ENCODE measurements around the gene CDC45. TPM values are rescaled to one million over a fixed set of nuclear protein-coding genes. Genes with fewer than 3 reads are reported as not detected.
"Not testable (repeated sequence)": the region's sequence is repeated elsewhere in the genome, so short reads cannot be mapped to it uniquely, and the experiment has no call there.

The CDC45 gene
- total and polyA plus RNA-seq, 2 donors = 5.1 to 31.7 TPM

GRCh38 chr22:19434829-19435580 lies 44.7 kb upstream of the CDC45 start:
- no peak for DNase-seq (ENCODE audit: low read depth in 6 of 9, low spot score in 9 of 9)
- Histone ChIP-seq H3K4me3 (ENCODE audit: low read length in 2 of 2) (no peak overlapping the region), H3K27me3 (ENCODE audit: control insufficient read depth in 2 of 2, insufficient read depth in 1 of 2, low read length in 1 of 2) (no peaks in the 10 kb centered on the region), H3K36me3 (ENCODE audit: control insufficient read depth in 2 of 2, insufficient read depth in 2 of 2, low read length in 1 of 2) (peaks cover 20% of the 10 kb centered on the region in 2 donors), H3K27ac (ENCODE audit: low read depth in 1 of 2, low read length in 1 of 2) (no peak overlapping the region), H3K4me1 (ENCODE audit: control insufficient read depth in 2 of 2, insufficient read depth in 2 of 2, low read length in 2 of 2) (peaks cover 5 to 15% of the 10 kb centered on the region in 2 donors), H3K9me3 (ENCODE audit: control insufficient read depth in 2 of 2, insufficient read depth in 1 of 2, low read length in 1 of 2) (no peaks in the 10 kb centered on the region)
- WGBS = 91% methylated on average over 2 of the region's 2 CpGs

- WGBS = 98% methylated on average over 9 of the region's 9 CpGs
- not testable (repeated sequence) for H3K27me3 ChIP-seq (ENCODE audit: control insufficient read depth in 2 of 2, insufficient read depth in 1 of 2, low read length in 1 of 2); H3K4me1 ChIP-seq (ENCODE audit: control insufficient read depth in 2 of 2, insufficient read depth in 2 of 2, low read length in 2 of 2); H3K4me3 ChIP-seq (ENCODE audit: low read length in 2 of 2); DNase-seq (ENCODE audit: low read depth in 6 of 9, low spot score in 9 of 9); H3K27ac ChIP-seq (ENCODE audit: low read depth in 1 of 2, low read length in 1 of 2); H3K9me3 ChIP-seq (ENCODE audit: control insufficient read depth in 2 of 2, insufficient read depth in 1 of 2, low read length in 1 of 2)
- H3K36me3 ChIP-seq (ENCODE audit: control insufficient read depth in 2 of 2, insufficient read depth in 2 of 2, low read length in 1 of 2) = peaks cover 20 to 30% of the 10 kb centered on the region in 2 donors
These were observed 43.1 kb upstream of the CDC45 start for GRCh38 chr22:19436444-19437161.

GRCh38 chr22:19438298-19438697 lies 41.4 kb upstream of the CDC45 start:
- DNase-seq (ENCODE audit: low read depth in 6 of 9, low spot score in 9 of 9) = no peak
- H3K4me1 ChIP-seq (ENCODE audit: control insufficient read depth in 2 of 2, insufficient read depth in 2 of 2, low read length in 2 of 2) = peaks cover 0 to under 1% of the 10 kb centered on the region in 2 donors
- H3K9me3 ChIP-seq (ENCODE audit: control insufficient read depth in 2 of 2, insufficient read depth in 1 of 2, low read length in 1 of 2) = no peaks in the 10 kb centered on the region
- 92% methylated on average over 7 of the region's 7 CpGs for WGBS
- peaks cover 23 to 35% of the 10 kb centered on the region in 2 donors for H3K36me3 ChIP-seq (ENCODE audit: control insufficient read depth in 2 of 2, insufficient read depth in 2 of 2, low read length in 1 of 2)
- no peak overlapping the region for H3K27ac ChIP-seq (ENCODE audit: low read depth in 1 of 2, low read length in 1 of 2)
- H3K4me3 ChIP-seq (ENCODE audit: low read length in 2 of 2) = no peak overlapping the region
- no peaks in the 10 kb centered on the region for H3K27me3 ChIP-seq (ENCODE audit: control insufficient read depth in 2 of 2, insufficient read depth in 1 of 2, low read length in 1 of 2)

GRCh38 chr22:19440411-19441195 lies 39.1 kb upstream of the CDC45 start:
- Histone ChIP-seq H3K27ac (ENCODE audit: low read depth in 1 of 2, low read length in 1 of 2) (no peak overlapping the region), H3K9me3 (ENCODE audit: control insufficient read depth in 2 of 2, insufficient read depth in 1 of 2, low read length in 1 of 2) (no peaks in the 10 kb centered on the region), H3K4me1 (ENCODE audit: control insufficient read depth in 2 of 2, insufficient read depth in 2 of 2, low read length in 2 of 2) (no peaks in the 10 kb centered on the region), H3K27me3 (ENCODE audit: control insufficient read depth in 2 of 2, insufficient read depth in 1 of 2, low read length in 1 of 2) (no peaks in the 10 kb centered on the region), H3K36me3 (ENCODE audit: control insufficient read depth in 2 of 2, insufficient read depth in 2 of 2, low read length in 1 of 2) (peaks cover 27 to 43% of the 10 kb centered on the region in 2 donors), H3K4me3 (ENCODE audit: low read length in 2 of 2) (no peak overlapping the region)
- DNase-seq (ENCODE audit: low read depth in 6 of 9, low spot score in 9 of 9) = no peak
- 97% methylated on average over 8 of the region's 8 CpGs for WGBS

GRCh38 chr22:19442166-19442565 lies 37.6 kb upstream of the CDC45 start:
- Histone ChIP-seq H3K27me3 (ENCODE audit: control insufficient read depth in 2 of 2, insufficient read depth in 1 of 2, low read length in 1 of 2) (no peaks in the 10 kb centered on the region), H3K27ac (ENCODE audit: low read depth in 1 of 2, low read length in 1 of 2) (no peak overlapping the region), H3K4me1 (ENCODE audit: control insufficient read depth in 2 of 2, insufficient read depth in 2 of 2, low read length in 2 of 2) (peaks cover 8 to 9% of the 10 kb centered on the region in 2 donors), H3K36me3 (ENCODE audit: control insufficient read depth in 2 of 2, insufficient read depth in 2 of 2, low read length in 1 of 2) (peaks cover 22 to 34% of the 10 kb centered on the region in 2 donors), H3K9me3 (ENCODE audit: control insufficient read depth in 2 of 2, insufficient read depth in 1 of 2, low read length in 1 of 2) (no peaks in the 10 kb centered on the region), H3K4me3 (ENCODE audit: low read length in 2 of 2) (no peak overlapping the region)
- DNase-seq (ENCODE audit: low read depth in 6 of 9, low spot score in 9 of 9) = no peak
- WGBS = 91% methylated on average over 2 of the region's 2 CpGs

- H3K36me3 ChIP-seq (ENCODE audit: control insufficient read depth in 2 of 2, insufficient read depth in 2 of 2, low read length in 1 of 2) = peaks cover 20 to 31% of the 10 kb centered on the region in 2 donors
These were observed 36.0 kb upstream of the CDC45 start for GRCh38 chr22:19443544-19444211.

GRCh38 chr22:19445279-19445982 lies 34.3 kb upstream of the CDC45 start:
- H3K36me3 ChIP-seq (ENCODE audit: control insufficient read depth in 2 of 2, insufficient read depth in 2 of 2, low read length in 1 of 2) = peaks cover 16 to 27% of the 10 kb centered on the region in 2 donors
- H3K4me1 ChIP-seq (ENCODE audit: control insufficient read depth in 2 of 2, insufficient read depth in 2 of 2, low read length in 2 of 2) = peaks cover 17 to 26% of the 10 kb centered on the region in 2 donors
- H3K9me3 ChIP-seq (ENCODE audit: control insufficient read depth in 2 of 2, insufficient read depth in 1 of 2, low read length in 1 of 2); DNase-seq (ENCODE audit: low read depth in 6 of 9, low spot score in 9 of 9); H3K4me3 ChIP-seq (ENCODE audit: low read length in 2 of 2); H3K27ac ChIP-seq (ENCODE audit: low read depth in 1 of 2, low read length in 1 of 2); H3K27me3 ChIP-seq (ENCODE audit: control insufficient read depth in 2 of 2, insufficient read depth in 1 of 2, low read length in 1 of 2): not testable (repeated sequence)
- WGBS = 98% methylated on average over 9 of the region's 9 CpGs

More at GRCh38 chr22:19443544-19444211, 36.0 kb upstream of the CDC45 start:
- Histone ChIP-seq H3K9me3 (ENCODE audit: control insufficient read depth in 2 of 2, insufficient read depth in 1 of 2, low read length in 1 of 2) (no peaks in the 10 kb centered on the region), H3K4me1 (ENCODE audit: control insufficient read depth in 2 of 2, insufficient read depth in 2 of 2, low read length in 2 of 2) (peaks cover 15 to 17% of the 10 kb centered on the region in 2 donors), H3K4me3 (ENCODE audit: low read length in 2 of 2) (no peak overlapping the region), H3K27ac (ENCODE audit: low read depth in 1 of 2, low read length in 1 of 2) (no peak overlapping the region), H3K27me3 (ENCODE audit: control insufficient read depth in 2 of 2, insufficient read depth in 1 of 2, low read length in 1 of 2) (no peaks in the 10 kb centered on the region)
- WGBS = 96% methylated on average over 7 of the region's 7 CpGs
- no peak for DNase-seq (ENCODE audit: low read depth in 6 of 9, low spot score in 9 of 9)

- Histone ChIP-seq H3K36me3 (ENCODE audit: control insufficient read depth in 2 of 2, insufficient read depth in 2 of 2, low read length in 1 of 2) (peaks cover 20 to 29% of the 10 kb centered on the region in 2 donors), H3K4me3 (ENCODE audit: low read length in 2 of 2) (peak overlapping the region; percentile 80 to 91), H3K4me1 (ENCODE audit: control insufficient read depth in 2 of 2, insufficient read depth in 2 of 2, low read length in 2 of 2) (peaks cover 17 to 26% of the 10 kb centered on the region in 2 donors), H3K27me3 (ENCODE audit: control insufficient read depth in 2 of 2, insufficient read depth in 1 of 2, low read length in 1 of 2) (no peaks in the 10 kb centered on the region), H3K9me3 (ENCODE audit: control insufficient read depth in 2 of 2, insufficient read depth in 1 of 2, low read length in 1 of 2) (no peaks in the 10 kb centered on the region), H3K27ac (ENCODE audit: low read depth in 1 of 2, low read length in 1 of 2) (peak overlapping the region; percentile 62 to 90)
- 30% methylated on average over 22 of the region's 22 CpGs for WGBS
- no peak for DNase-seq (ENCODE audit: low read depth in 6 of 9, low spot score in 9 of 9)
These were observed 33.0 kb upstream of the CDC45 start for GRCh38 chr22:19446603-19447329.

Data from thymus (tissue), 11 donors.